ENCODE measurements around the gene CST8.

GRCh38 chr20:23513164-23513563 lies 22.2 kb downstream of the CST8 start:
- TF ChIP-seq CTCF (IDR thresholded peaks at IDR 0.05) (no peak), EZH2 (IDR thresholded peaks at IDR 0.05; ENCODE audit: borderline replicate concordance, insufficient read depth, low read depth, low read length, poor library complexity, severe bottlenecking) (no peak)

Data from B cell (primary cell).